SH-SY5Y (cell line): Measurements from ENCODE around the gene CD83.

ENCODE experiments used
- GATA2 ChIP-seq: IDR thresholded peaks from 2 replicates; pipeline ENCODE4 v1.6.1; 2011; ENCODE audit warnings: mild to moderate bottlenecking, low read depth, low read length
- GATA3 ChIP-seq: IDR thresholded peaks from 2 replicates; pipeline ENCODE4 v1.6.1; 2011; ENCODE audit warnings: low read depth, mild to moderate bottlenecking, low read length, moderate library complexity

Gene CD83

GRCh38 chr6:14085176-14085787 is 32.3 kb upstream of the CD83 start:
- no peak for TF ChIP-seq GATA2
- no peak for TF ChIP-seq GATA3

GRCh38 chr6:14086701-14087100 is 30.9 kb upstream of the CD83 start:
- TF ChIP-seq GATA3, result no peak
- TF ChIP-seq GATA2, result no peak

- no peak for TF ChIP-seq GATA3
- TF ChIP-seq GATA2, result no peak
Measured at GRCh38 chr6:14088600-14089192, 28.9 kb upstream of the CD83 start.

DNA sequence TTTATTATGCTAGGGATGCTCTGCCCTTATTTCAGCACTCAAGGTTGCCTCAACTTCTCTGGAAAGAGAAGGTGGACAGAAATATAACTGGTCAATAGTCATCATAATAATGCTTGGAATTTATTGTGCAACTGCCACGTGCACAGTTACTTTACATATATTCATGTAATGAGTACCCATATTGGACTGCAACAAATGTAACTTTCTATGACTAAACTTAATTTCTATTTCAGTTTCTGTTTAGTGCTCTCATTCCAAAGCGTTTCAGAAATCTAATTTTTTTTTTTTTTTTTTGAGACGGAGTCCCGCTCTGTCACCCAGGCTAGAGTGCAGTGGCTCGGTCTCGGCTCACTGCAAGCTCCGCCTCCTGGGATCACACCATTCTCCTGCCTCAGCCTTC is 28.3 kb upstream of the CD83 start:
- TF ChIP-seq GATA3 (no peak), GATA2 (no peak)

GRCh38 chr6:14091339-14091978 is 26.1 kb upstream of the CD83 start:
- TF ChIP-seq GATA2 (no peak), GATA3 (no peak)

DNA sequence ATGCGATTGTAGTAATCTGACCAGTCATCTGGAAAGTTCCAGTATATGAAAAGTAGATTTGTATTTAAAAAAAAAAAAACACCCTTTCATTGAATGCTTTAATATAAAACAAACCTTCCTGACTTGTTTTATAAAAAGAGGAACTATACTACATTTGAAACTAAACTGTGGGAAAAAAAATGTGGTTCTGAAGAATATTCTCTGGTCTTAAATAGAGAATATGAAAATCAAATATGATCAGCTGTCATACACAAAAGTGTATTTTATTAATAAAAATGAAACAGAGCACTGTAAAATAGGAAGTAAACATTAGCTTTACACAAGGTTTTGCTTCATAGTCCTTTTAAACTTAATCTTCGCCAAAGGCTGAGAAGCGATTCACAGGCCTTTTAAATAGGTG is 25.3 kb upstream of the CD83 start:
- TF ChIP-seq GATA2 (no peak), GATA3 (no peak)

GRCh38 chr6:14092838-14093789 is 24.5 kb upstream of the CD83 start:
- TF ChIP-seq GATA3 (no peak), GATA2 (no peak)

DNA sequence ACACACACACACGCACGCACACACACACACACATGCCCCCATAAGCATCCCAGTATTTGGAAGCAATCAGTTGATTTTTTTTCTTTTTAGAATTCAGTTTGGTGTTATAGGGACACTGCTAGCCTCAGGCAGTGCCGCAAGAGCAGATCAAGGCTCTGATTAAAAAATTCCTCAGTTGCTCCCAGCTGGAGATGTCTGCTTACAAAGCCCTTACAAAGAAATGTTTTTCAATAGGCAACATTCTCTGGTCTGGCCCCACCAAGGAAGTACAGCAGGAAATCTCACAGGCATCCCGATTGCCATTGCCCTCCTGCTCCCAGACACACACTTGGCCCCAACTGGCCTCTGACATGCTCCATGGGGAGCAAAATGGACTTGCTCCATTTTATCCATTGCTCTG is 22.9 kb upstream of the CD83 start:
- TF ChIP-seq GATA2 (no peak), GATA3 (no peak)

GRCh38 chr6:14095437-14095836 is 22.1 kb upstream of the CD83 start:
- TF ChIP-seq GATA3, result no peak
- TF ChIP-seq GATA2, result no peak

GRCh38 chr6:14100138-14100537 is 17.4 kb upstream of the CD83 start:
- TF ChIP-seq GATA2 (no peak), GATA3 (no peak)

- TF ChIP-seq GATA3, result no peak
- TF ChIP-seq GATA2, result no peak
Measured at GRCh38 chr6:14100966-14101365, 16.6 kb upstream of the CD83 start.

GRCh38 chr6:14102383-14102782 is 15.2 kb upstream of the CD83 start:
- TF ChIP-seq GATA2 (no peak), GATA3 (no peak)

DNA sequence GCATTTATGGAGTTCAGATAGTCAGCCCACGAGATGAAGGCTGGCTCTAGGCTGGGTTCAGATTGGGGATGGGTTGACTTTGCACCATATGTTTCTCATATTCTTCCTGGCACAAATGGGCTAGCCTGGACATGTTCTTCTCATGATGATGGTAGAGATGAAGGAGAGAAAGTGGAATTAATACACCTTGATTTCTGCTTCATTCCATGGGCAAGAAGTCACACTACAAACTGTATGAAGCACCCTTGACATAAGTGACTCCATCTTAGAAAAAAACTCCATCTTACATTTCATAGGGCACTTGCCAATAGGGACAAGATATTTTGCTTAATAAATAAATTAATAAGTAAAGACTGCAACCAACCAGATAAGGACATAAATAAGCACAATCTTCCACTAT is 12.0 kb upstream of the CD83 start:
- no peak for TF ChIP-seq GATA3
- TF ChIP-seq GATA2, result no peak

GRCh38 chr6:14107000-14107399 is 10.6 kb upstream of the CD83 start:
- no peak for TF ChIP-seq GATA3
- no peak for TF ChIP-seq GATA2
